Upper lobe of right lung (tissue), 1 donor: Measurements from ENCODE around the gene ZNRF3. TPM values are rescaled to one million over a fixed set of nuclear protein-coding genes. Genes with fewer than 3 reads are reported as not detected.

Experiments used
- ATAC-seq: fragments of 200-7000 bp; cut with Tn5 transposase; one replicate; pipeline ENCODE4 v1.9.1; 2020; ENCODE audit warnings: mild to moderate bottlenecking, moderate library complexity
- DNase-seq: peaks from one replicate; pipeline ENCODE4 v3.0.0-alpha.2; 2020
- H3K27ac ChIP-seq: fragments of 200-600 bp; one replicate; pipeline ENCODE4 v1.8.0; 2022
- H3K27me3 ChIP-seq: fragments of 200-600 bp; one replicate; pipeline ENCODE4 v1.8.0; 2022; ENCODE audit warnings: mild to moderate bottlenecking
- H3K36me3 ChIP-seq: fragments of 200-600 bp; one replicate; pipeline ENCODE4 v1.8.0; 2022
- H3K4me1 ChIP-seq: fragments of 200-600 bp; one replicate; pipeline ENCODE4 v1.8.0; 2022
- H3K4me3 ChIP-seq: fragments of 200-600 bp; one replicate; pipeline ENCODE4 v1.8.0; 2022; ENCODE audit warnings: mild to moderate bottlenecking
- H3K9me3 ChIP-seq: fragments of 200-600 bp; one replicate; pipeline ENCODE4 v1.8.0; 2022
- CTCF ChIP-seq: fragments of 200-600 bp; IDR thresholded peaks from one replicate; pipeline ENCODE4 v1.8.0; 2022; ENCODE audit warnings: antibody characterized with exemption
- intact Hi-C: fragments of 100-400 bp; cut with DNase I; formaldehyde crosslinking; loops from one replicate; pipeline ENCODE4 v1.11.0; 2022
- total RNA-seq: library from RNA; stranded (reverse); fragmentation: NEBNext Ultra II Directional; extraction: Animal tissue kit (Norgen Biotek cat#: 25700); gene quantifications from one replicate; pipeline ENCODE4 v1.2.1, GENCODE V29; 2021
- donor health status: DM: no; HTN: yes; CAD: no; lungs with severe emphysema.

The ZNRF3 gene
- total RNA-seq, 1 donor from 2014 or later: 15.8 TPM

GRCh38 chr22:29098296-29098695 is 214.9 kb downstream of the ZNRF3 start:
- H3K9me3 ChIP-seq: no peaks in the 10 kb centered on the region
- intact Hi-C loops: no loop called here
- DNase-seq (no peak), ATAC-seq (no peak)
- no peak for TF ChIP-seq CTCF
- no peak overlapping the region for H3K4me3 ChIP-seq
- peaks cover under 1% of the 10 kb centered on the region for H3K4me1 ChIP-seq
- no peaks in the 10 kb centered on the region for H3K27me3 ChIP-seq
- peaks cover 24% of the 10 kb centered on the region for H3K36me3 ChIP-seq
- no peak overlapping the region for H3K27ac ChIP-seq

- Histone ChIP-seq H3K27me3 (no peaks in the 10 kb centered on the region), H3K9me3 (no peaks in the 10 kb centered on the region), H3K36me3 (peaks cover 18% of the 10 kb centered on the region), H3K27ac (no peak overlapping the region), H3K4me3 (no peak overlapping the region), H3K4me1 (no peaks in the 10 kb centered on the region)
- ATAC-seq: no peak
- DNase-seq: no peak
- intact Hi-C loops: no loop called here
- no peak for TF ChIP-seq CTCF
Measured at GRCh38 chr22:29102300-29102699, 218.9 kb downstream of the ZNRF3 start.

- no peaks in the 10 kb centered on the region for H3K27me3 ChIP-seq
- H3K27ac ChIP-seq: no peak overlapping the region
- H3K4me1 ChIP-seq: no peaks in the 10 kb centered on the region
- H3K9me3 ChIP-seq: no peaks in the 10 kb centered on the region
- no peak for ATAC-seq
- peaks cover 18% of the 10 kb centered on the region for H3K36me3 ChIP-seq
- H3K4me3 ChIP-seq: no peak overlapping the region
- intact Hi-C loops: no loop called here
- no peak for DNase-seq
- no peak for TF ChIP-seq CTCF
Measured at GRCh38 chr22:29103121-29103520, 219.7 kb downstream of the ZNRF3 start.

- no peak for DNase-seq
- no peak for TF ChIP-seq CTCF
- no peak for ATAC-seq
- Histone ChIP-seq H3K9me3 (no peaks in the 10 kb centered on the region), H3K36me3 (peaks cover 9% of the 10 kb centered on the region), H3K4me3 (no peak overlapping the region), H3K27ac (no peak overlapping the region), H3K4me1 (no peaks in the 10 kb centered on the region), H3K27me3 (no peaks in the 10 kb centered on the region)
- intact Hi-C loops: no loop called here
Measured at GRCh38 chr22:29105468-29105867, 222.1 kb downstream of the ZNRF3 start.

DNA sequence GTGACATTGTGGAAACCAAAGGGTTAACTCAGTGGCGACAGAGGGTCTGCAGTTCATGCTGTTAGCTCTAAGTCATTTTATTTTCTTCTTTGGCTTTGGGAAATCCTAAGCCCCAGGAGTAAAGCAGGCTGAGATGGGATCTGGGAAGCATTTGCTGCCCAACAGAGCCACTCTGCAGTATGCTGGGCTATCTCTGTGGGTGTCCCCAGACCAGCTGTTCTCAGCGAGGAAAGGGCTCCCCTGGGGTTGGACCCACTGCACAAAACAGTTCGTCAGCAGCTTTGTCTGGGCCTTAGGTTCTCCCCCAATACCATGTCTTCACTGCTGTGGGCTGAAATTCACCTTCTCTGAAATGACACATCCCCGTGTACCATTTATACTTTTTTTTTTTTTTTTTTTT is 223.5 kb downstream of the ZNRF3 start:
- peaks cover 5% of the 10 kb centered on the region for H3K36me3 ChIP-seq
- no peaks in the 10 kb centered on the region for H3K27me3 ChIP-seq
- no peak for TF ChIP-seq CTCF
- no peak overlapping the region for H3K4me3 ChIP-seq
- H3K9me3 ChIP-seq: no peaks in the 10 kb centered on the region
- ATAC-seq: no peak
- H3K4me1 ChIP-seq: no peaks in the 10 kb centered on the region
- intact Hi-C loops: no loop called here
- no peak overlapping the region for H3K27ac ChIP-seq
- DNase-seq: no peak

Other genes starting within 250 kb of the ZNRF3 start
- gene TTC28, start 203.7 kb upstream of the ZNRF3 start, total RNA-seq: 48.7 TPM
- 9.2 TPM for gene CHEK2, start 141.8 kb upstream of the ZNRF3 start, total RNA-seq
- 12.0 TPM for gene HSCB, start 141.5 kb upstream of the ZNRF3 start, total RNA-seq
- 19.7 TPM for gene CCDC117, start 110.9 kb upstream of the ZNRF3 start, total RNA-seq
- gene XBP1, start 83.0 kb upstream of the ZNRF3 start, total RNA-seq: 255 TPM
- not detected for gene C22orf31, start 178.3 kb downstream of the ZNRF3 start, total RNA-seq
- gene KREMEN1, start 189.5 kb downstream of the ZNRF3 start, total RNA-seq: 23.3 TPM